Urinary bladder (tissue), 4 donors: Measurements from ENCODE around the gene RUFY3. TPM values are rescaled to one million over a fixed set of nuclear protein-coding genes. Genes with fewer than 3 reads are reported as not detected.
"Not testable (repeated sequence)": the region's sequence is repeated elsewhere in the genome, so short reads cannot be mapped to it uniquely, and the experiment has no call there.

ENCODE experiments used
- DNase-seq: peaks from one replicate; pipeline ENCODE4 v3.0.0-alpha.2; 2015; ENCODE audit errors: extremely low spot score
- H3K27ac ChIP-seq: one replicate; pipeline ENCODE4 v1.5.1; 2013; ENCODE audit warnings: low read depth, mild to moderate bottlenecking, moderate library complexity
- H3K36me3 ChIP-seq: one replicate; pipeline ENCODE4 v1.6.1; 2013; ENCODE audit warnings: mild to moderate bottlenecking, moderate library complexity; ENCODE audit not compliant: insufficient read depth
- H3K4me1 ChIP-seq: one replicate; pipeline ENCODE4 v1.6.1; 2013; ENCODE audit warnings: mild to moderate bottlenecking, moderate library complexity; ENCODE audit not compliant: insufficient read depth
- H3K4me3 ChIP-seq: one replicate; pipeline ENCODE4 v1.5.1; 2013; ENCODE audit warnings: low read depth, low read length
- WGBS: extraction: QIAGEN DNeasy Blood & Tissue Kit; methylation state at CpG from one replicate; pipeline ENCODE4 v1.1.7; 2013; 5-methylcytosine and 5-hydroxymethylcytosine counted together
- polyA plus RNA-seq: library from polyadenylated mRNA; stranded (reverse); fragments of 200-250 nt; gene quantifications from one replicate; pipeline ENCODE4 v1.2.3, GENCODE V29; 2013
- total RNA-seq: library from RNA; depleted of rRNA; stranded (reverse); fragments of >200 nt; gene quantifications from one replicate; pipeline ENCODE4 v1.2.3, GENCODE V29; 2014
- donor health status: healthy with polysubstance abuse.
- donor health status: healthy.

The RUFY3 gene
- total and polyA plus RNA-seq, 2 donors, result 23.6 to 137 TPM

- no peak for DNase-seq
- Histone ChIP-seq H3K27ac (no peak overlapping the region), H3K4me3 (no peak overlapping the region), H3K4me1 (peaks cover 2% of the 10 kb centered on the region), H3K36me3 (peaks cover 2% of the 10 kb centered on the region)
These were observed 37.9 kb downstream of the RUFY3 start for GRCh38 chr4:70759627-70760026.

GRCh38 chr4:70760662-70761061, 38.9 kb downstream of the RUFY3 start:
- Histone ChIP-seq H3K4me1 (peaks cover 2% of the 10 kb centered on the region), H3K36me3 (peaks cover 4% of the 10 kb centered on the region), H3K27ac (no peak overlapping the region), H3K4me3 (no peak overlapping the region)
- DNase-seq, result no peak
- 78% methylated on average over 1 of the region's 1 CpG for WGBS

DNA sequence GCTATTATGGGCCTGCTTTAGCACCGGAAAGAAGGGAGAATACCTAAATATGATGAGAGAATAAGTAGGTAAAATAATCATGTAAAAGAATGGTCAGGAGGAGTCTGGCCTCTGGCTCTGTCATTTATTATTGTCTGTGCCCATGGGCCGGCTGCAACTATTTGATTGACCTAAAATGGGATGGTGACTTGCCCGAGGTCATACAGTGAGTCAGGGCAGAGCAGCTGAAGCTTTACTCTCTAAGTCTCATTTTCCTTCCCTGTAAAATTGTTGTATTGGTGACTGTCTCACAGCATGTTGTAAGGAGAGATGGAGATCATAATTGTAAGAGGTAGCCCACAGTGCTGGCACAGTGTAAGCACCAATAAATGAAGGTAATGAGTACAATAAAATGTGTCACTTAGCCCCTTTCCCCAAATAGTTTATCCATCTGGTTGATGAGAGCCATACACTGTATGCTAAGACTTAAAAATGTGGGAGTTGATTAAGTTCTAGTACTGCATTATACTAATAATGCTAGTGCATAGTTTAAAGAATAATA, 39.6 kb downstream of the RUFY3 start:
- Histone ChIP-seq H3K36me3 (peaks cover 4% of the 10 kb centered on the region), H3K4me3 (no peak overlapping the region), H3K27ac (no peak overlapping the region), H3K4me1 (peaks cover 2% of the 10 kb centered on the region)
- DNase-seq, result no peak
- WGBS, result 89% methylated on average over 3 of the region's 3 CpGs

GRCh38 chr4:70765368-70765767, 43.6 kb downstream of the RUFY3 start:
- no peak overlapping the region for H3K4me3 ChIP-seq
- H3K36me3 ChIP-seq, result peaks cover 7% of the 10 kb centered on the region
- H3K27ac ChIP-seq, result no peak overlapping the region
- DNase-seq, result no peak
- H3K4me1 ChIP-seq, result peaks cover 2% of the 10 kb centered on the region
- WGBS, result 100% methylated on average over 1 of the region's 1 CpG

DNA sequence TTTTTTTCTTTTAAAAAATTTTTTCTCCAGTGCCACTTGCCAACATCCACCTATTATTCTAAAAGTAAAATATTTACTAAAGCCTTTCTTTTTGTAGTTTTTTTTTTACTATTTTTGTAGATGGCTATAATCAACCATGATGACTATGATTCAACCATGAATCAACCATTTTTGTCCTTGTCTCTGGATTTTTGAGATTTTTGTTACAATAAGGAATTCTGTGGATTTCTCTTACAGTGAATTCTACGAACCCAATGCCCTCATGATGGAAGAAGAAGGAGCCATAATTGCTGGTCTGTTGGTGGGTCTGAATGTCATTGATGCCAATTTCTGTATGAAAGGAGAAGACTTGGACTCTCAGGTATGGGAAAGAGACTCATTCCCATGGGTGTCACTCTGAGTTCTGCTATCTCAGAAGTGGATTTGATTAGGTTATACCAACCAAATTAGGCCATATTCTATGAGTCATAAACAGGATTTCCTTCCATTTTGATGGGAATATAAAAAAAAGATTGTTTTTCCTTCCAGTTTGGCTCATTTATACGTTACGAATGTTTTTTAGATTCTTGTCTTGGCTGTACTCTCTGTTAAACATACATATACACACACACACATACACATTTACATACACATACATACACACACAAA, 46.7 kb downstream of the RUFY3 start:
- Histone ChIP-seq H3K36me3 (peaks cover 10% of the 10 kb centered on the region), H3K27ac (no peak overlapping the region), H3K4me3 (no peak overlapping the region), H3K4me1 (no peaks in the 10 kb centered on the region)
- WGBS, result 93% methylated on average over 3 of the region's 3 CpGs
- no peak for DNase-seq

- DNase-seq, H3K4me1 ChIP-seq, H3K27ac ChIP-seq, H3K4me3 ChIP-seq: not testable (repeated sequence)
- peaks cover 10% of the 10 kb centered on the region for H3K36me3 ChIP-seq
- 97% methylated on average over 1 of the region's 1 CpG for WGBS
These were observed 47.6 kb downstream of the RUFY3 start for GRCh38 chr4:70769396-70769795.

GRCh38 chr4:70772929-70773555, 51.3 kb downstream of the RUFY3 start:
- peaks cover 6% of the 10 kb centered on the region for H3K36me3 ChIP-seq

DNA sequence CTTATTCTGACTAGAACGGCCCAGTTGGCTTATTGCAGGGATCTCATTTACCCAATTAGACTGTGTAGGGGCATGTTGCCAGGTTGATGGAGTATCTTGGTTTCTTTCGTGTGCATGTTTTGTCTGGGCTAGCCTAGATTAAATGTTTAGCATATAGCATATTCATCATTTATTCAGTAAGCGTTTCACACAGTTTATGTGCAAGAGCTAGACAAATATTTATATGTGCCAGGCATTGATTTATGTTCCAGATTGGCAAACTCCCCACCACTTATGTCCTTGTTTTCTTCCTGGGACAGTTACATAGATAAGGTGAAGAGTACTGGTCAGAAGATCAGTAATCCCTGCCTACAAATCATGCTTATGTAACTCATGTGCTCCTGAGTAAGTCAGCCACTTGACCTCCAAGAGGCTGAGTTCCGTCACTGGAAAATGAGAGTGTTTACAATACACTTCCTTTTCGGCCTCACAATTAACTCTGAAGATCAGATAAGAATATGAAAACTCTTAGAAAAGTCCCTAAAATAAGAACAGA, 57.2 kb downstream of the RUFY3 start:
- 18% methylated on average over 5 of the region's 5 CpGs for WGBS
- H3K27ac ChIP-seq, result no peak overlapping the region
- H3K4me3 ChIP-seq, result no peak overlapping the region
- no peaks in the 10 kb centered on the region for H3K4me1 ChIP-seq
- H3K36me3 ChIP-seq, result no peaks in the 10 kb centered on the region
- DNase-seq, result peak; percentile 17

More at GRCh38 chr4:70772929-70773555, 51.3 kb downstream of the RUFY3 start:
- 94% methylated on average over 6 of the region's 6 CpGs for WGBS
- Histone ChIP-seq H3K4me1 (no peaks in the 10 kb centered on the region), H3K27ac (no peak overlapping the region), H3K4me3 (no peak overlapping the region)
- no peak for DNase-seq

- H3K4me3 ChIP-seq, result no peak overlapping the region
- 48% methylated on average over 4 of the region's 4 CpGs for WGBS
- peaks cover 5% of the 10 kb centered on the region for H3K36me3 ChIP-seq
- H3K4me1 ChIP-seq, result no peaks in the 10 kb centered on the region
- H3K27ac ChIP-seq, result no peak overlapping the region
- DNase-seq, result no peak
These were observed 61.3 kb downstream of the RUFY3 start for GRCh38 chr4:70783096-70783495.

- DNase-seq, result no peak
- H3K27ac ChIP-seq, result no peak overlapping the region
- WGBS, result 98% methylated on average over 5 of the region's 5 CpGs
- no peak overlapping the region for H3K4me3 ChIP-seq
- no peaks in the 10 kb centered on the region for H3K4me1 ChIP-seq
- H3K36me3 ChIP-seq, result peaks cover 7% of the 10 kb centered on the region
These were observed 65.7 kb downstream of the RUFY3 start for GRCh38 chr4:70787496-70787895.

DNA sequence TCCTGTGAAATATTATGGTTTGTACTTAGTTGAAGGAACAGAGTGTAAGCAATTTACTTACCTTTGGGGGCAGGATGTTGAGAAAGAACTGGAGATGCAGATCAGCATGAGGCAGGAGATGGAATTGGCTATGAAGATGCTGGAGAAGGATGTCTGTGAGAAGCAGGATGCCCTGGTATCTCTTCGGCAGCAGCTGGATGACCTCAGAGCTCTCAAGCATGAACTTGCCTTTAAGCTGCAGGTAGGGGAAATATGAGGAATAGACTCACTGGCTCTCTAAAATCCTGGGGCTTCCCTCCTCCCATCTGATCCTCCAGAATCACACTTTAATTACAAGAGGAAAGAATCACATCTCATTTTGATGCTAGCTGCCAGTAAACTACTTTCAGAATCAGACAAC, 67.0 kb downstream of the RUFY3 start:
- H3K4me3 ChIP-seq, result no peak overlapping the region
- H3K36me3 ChIP-seq, result peaks cover 7% of the 10 kb centered on the region
- H3K4me1 ChIP-seq, result no peaks in the 10 kb centered on the region
- H3K27ac ChIP-seq, result no peak overlapping the region
- 92% methylated on average over 1 of the region's 1 CpG for WGBS
- DNase-seq, result no peak

DNA sequence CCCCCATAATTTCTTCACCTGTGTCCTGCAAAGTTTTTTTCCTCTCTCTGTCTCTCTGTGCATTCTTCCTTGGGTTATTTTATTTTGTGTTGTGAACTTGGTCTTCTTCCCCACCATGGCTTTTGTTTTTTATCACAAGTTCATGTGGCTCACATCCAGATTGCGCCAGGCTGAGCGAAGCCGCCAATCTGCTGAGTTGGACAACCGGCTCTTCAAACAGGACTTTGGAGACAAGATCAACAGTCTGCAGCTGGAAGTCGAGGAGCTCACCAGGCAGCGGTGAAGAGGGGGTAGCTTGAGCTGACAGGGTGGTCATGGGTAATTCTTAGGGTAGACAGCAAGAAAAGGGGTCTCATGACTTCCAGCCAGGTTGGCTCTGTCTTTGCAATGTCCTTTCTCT, 71.9 kb downstream of the RUFY3 start:
- 96% methylated on average over 6 of the region's 6 CpGs for WGBS
- Histone ChIP-seq H3K4me3 (no peak overlapping the region), H3K4me1 (no peaks in the 10 kb centered on the region), H3K27ac (no peak overlapping the region), H3K36me3 (peaks cover 2% of the 10 kb centered on the region)
- no peak for DNase-seq

- Histone ChIP-seq H3K4me3 (no peak overlapping the region), H3K36me3 (peaks cover 2% of the 10 kb centered on the region), H3K4me1 (no peaks in the 10 kb centered on the region), H3K27ac (no peak overlapping the region)
- 90% methylated on average over 1 of the region's 1 CpG for WGBS
- DNase-seq, result no peak
These were observed 79.6 kb downstream of the RUFY3 start for GRCh38 chr4:70801265-70801809.
